Activated T-helper 1 cell treated with anti-CD3 and anti-CD28 coated beads, Interleukin-12 subunit alpha, Interleukin-12 subunit beta, Interleukin-2, Interleukin-4 antibody, amounts not matched to agents 30 ng/mL and 10 ng/mL and 1 ng/mL, durations not matched to agents 14 hours and 24 hours and 36 hours (primary cell): ENCODE measurements around the gene ATP9A. TPM values are rescaled to one million over a fixed set of nuclear protein-coding genes. Genes with fewer than 3 reads are reported as not detected.
"Not testable (repeated sequence)": the region's sequence is repeated elsewhere in the genome, so short reads cannot be mapped to it uniquely, and the experiment has no call there.

Source experiments
- DNase-seq: peaks from one replicate; pipeline ENCODE4 v3.0.0; 2021; ENCODE audit warnings: low spot score
- H3K27ac Mint-ChIP-seq: one replicate; pipeline ENCODE4 v1.8.0; 2021; ENCODE audit warnings: mild to moderate bottlenecking, mixed read lengths
- H3K27me3 Mint-ChIP-seq: one replicate; pipeline ENCODE4 v1.8.0; 2022; ENCODE audit warnings: mild to moderate bottlenecking, moderate library complexity, mixed read lengths; ENCODE audit not compliant: insufficient read depth
- H3K36me3 Mint-ChIP-seq: one replicate; pipeline ENCODE4 v1.8.0; 2021; ENCODE audit warnings: low read depth, mixed read lengths
- H3K4me1 Mint-ChIP-seq: one replicate; pipeline ENCODE4 v1.8.0; 2021; ENCODE audit warnings: low read depth, mixed read lengths
- H3K4me3 Mint-ChIP-seq: one replicate; pipeline ENCODE4 v1.8.0; 2021; ENCODE audit warnings: mild to moderate bottlenecking, moderate library complexity, mixed read lengths
- H3K9me3 Mint-ChIP-seq: one replicate; pipeline ENCODE4 v1.8.0; 2021; ENCODE audit warnings: mixed read lengths
- intact Hi-C: fragments of 100-400 bp; cut with micrococcal nuclease; formaldehyde crosslinking; loops from one replicate; pipeline ENCODE4 v1.15.1; 2024
- total RNA-seq: library from RNA; stranded (reverse); gene quantifications from 2 replicates; pipeline ENCODE4 v1.2.3, GENCODE V29; 2022

Gene ATP9A
- total RNA-seq, 1 donor from 2014 or later = 20.6 TPM

DNA sequence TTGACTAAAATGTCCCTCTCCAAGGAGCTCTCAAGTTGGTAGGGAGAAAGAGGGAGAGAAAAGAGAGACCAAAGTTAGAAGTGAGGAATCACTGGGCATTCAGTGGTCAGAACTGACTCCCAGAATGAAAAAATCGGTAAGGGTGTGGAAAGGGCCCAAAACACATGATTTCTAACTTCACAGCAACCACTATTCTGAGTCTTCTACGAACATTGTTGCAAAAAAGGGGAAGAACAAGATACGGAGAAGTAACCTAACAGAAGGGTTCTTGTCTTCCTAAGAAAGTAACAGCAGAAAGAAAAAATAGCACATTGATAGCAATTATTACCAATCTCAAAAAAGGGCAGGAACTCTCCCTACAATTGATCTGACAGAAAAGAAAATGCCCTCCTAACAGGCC lies 65.6 kb downstream of the ATP9A start:
- Mint-ChIP-seq H3K27ac (no peak overlapping the region), H3K27me3 (peaks cover 24% of the 10 kb centered on the region), H3K36me3 (peaks cover 2% of the 10 kb centered on the region), H3K9me3 (no peaks in the 10 kb centered on the region), H3K4me1 (peaks cover 36% of the 10 kb centered on the region), H3K4me3 (no peak overlapping the region)
- intact Hi-C loops = no loop called here
- DNase-seq = no peak

DNA sequence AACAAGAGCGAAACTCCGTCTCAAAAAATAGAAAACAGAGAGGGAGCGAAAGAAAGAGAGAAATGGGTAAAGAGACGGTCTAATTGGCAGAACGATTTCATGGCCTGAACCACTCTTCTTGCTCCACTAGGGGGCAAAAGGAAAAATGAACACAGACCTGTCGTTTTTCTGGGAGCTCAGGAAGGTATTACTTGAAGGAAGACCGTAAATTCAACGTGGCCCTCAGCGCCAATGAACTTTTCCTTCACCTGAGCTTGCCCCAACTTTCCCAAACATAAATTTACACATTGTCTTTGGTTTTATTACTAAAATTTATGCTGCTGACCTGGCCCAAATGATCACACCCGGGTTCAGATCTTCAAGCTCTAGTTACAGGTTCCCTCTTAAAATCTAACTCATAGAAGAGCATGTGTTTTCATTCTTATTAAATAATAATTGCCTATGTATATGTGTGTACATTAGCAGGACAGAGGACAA lies 67.3 kb downstream of the ATP9A start:
- Mint-ChIP-seq H3K4me1 (peaks cover 46% of the 10 kb centered on the region), H3K4me3 (no peak overlapping the region), H3K9me3 (no peaks in the 10 kb centered on the region), H3K27me3 (peaks cover 22% of the 10 kb centered on the region), H3K36me3 (peaks cover 3% of the 10 kb centered on the region), H3K27ac (no peak overlapping the region)
- intact Hi-C loops = loop anchor here (1.0 kb wide), 3 partner anchors 14 to 382 kb away; no protein-coding TSS in a partner anchor
- no peak for DNase-seq

DNA sequence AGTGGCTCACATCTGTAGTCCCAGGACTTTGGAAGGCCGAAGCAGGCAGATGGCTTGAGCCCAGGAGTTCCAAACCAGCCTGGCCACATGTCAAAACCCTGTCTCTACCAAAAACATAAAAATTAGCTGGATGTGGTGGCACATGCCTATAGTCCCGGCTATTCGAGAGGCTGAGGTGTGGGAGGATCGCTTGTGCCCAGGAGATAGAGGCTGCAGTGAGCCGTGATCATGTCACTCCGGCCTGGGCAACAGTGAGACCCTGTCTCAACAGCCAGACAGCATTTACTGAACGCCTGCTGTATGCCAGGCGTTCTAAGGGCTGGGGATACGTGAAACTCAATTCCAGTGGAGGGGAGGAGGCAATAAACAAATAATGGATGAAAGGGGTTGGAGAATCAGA lies 69.9 kb downstream of the ATP9A start:
- no peaks in the 10 kb centered on the region for H3K9me3 Mint-ChIP-seq
- peaks cover 16% of the 10 kb centered on the region for H3K27me3 Mint-ChIP-seq
- no peak overlapping the region for H3K4me3 Mint-ChIP-seq
- H3K36me3 Mint-ChIP-seq = peaks cover 6% of the 10 kb centered on the region
- intact Hi-C loops = no loop called here
- peaks cover 31% of the 10 kb centered on the region for H3K4me1 Mint-ChIP-seq
- no peak for DNase-seq
- no peak overlapping the region for H3K27ac Mint-ChIP-seq

DNA sequence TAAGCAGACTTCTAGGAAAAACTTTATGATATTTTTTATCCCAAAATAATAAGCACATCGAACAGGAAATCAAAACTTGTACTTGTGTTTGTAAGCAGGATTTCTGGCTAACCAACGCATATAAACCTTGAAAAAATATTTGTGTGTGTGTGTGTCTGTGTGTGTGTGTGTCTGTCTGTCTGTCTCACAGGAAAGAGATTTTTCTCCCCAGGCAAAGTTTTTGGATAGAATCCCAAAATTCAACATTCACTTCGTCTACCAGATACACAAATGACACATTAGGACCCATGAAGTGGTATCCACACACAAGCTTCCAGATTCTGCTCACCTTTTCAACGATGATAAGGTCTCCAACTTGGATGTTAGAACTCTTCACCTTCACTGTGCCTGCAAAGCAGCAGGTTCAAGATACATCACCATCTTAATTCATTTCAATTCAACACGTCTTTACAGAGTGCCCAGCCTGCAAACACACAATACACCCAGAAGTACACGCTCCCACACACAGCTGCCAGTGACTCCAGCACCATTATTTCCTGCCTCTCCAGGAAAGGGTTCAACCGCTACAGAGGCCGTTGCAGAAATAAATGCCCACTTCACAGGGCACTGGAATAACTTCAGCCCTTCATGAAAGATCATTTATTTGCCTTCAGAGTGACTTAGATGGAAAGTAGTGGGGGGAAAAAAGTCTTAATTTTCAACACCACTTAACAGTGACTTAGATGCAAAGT lies 70.9 kb downstream of the ATP9A start:
- intact Hi-C loops = no loop called here
- H3K36me3 Mint-ChIP-seq = peaks cover 6% of the 10 kb centered on the region
- peaks cover 13% of the 10 kb centered on the region for H3K27me3 Mint-ChIP-seq
- H3K4me1 Mint-ChIP-seq = peaks cover 24% of the 10 kb centered on the region
- H3K4me3 Mint-ChIP-seq = no peak overlapping the region
- DNase-seq = no peak
- H3K27ac Mint-ChIP-seq = no peak overlapping the region
- no peaks in the 10 kb centered on the region for H3K9me3 Mint-ChIP-seq

DNA sequence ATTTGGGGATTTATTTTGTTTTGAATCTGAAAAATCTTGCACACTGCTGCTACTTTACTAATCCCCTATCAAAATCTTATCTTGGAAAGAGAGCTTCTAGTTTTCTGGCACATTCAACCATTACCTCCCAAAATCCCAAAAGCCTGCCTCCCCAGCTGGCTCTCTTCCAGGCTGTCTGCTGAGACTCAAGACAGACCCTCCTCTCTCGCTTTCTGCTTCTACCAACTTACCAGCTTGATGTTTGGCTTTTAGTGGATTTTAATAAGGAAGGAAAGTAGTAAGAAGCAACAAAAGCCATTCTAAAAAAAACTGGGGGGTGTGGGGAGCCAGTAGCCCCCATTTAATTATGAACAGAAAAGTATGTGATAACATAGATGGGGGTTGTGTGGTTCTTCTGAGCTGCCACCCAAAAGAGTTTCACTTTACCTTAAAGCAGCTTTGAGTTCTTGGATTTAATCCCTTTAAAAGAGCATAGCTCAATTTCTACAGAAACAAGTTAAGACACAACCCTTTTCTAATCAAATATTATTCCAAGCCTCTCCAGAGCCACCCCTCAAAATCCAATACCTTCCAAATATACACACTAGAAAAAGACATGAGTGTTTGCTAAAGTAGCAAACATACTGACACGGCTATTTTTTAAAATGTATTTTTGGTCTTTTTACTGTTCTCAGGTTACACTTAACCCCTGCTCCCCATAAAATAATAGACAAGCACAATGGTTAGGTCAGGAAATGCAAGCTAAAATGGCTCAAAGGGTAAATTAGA lies 71.7 kb downstream of the ATP9A start:
- no peak overlapping the region for H3K4me3 Mint-ChIP-seq
- DNase-seq = no peak
- H3K4me1 Mint-ChIP-seq = peaks cover 23% of the 10 kb centered on the region
- H3K36me3 Mint-ChIP-seq = peaks cover 6% of the 10 kb centered on the region
- peaks cover 13% of the 10 kb centered on the region for H3K27me3 Mint-ChIP-seq
- H3K9me3 Mint-ChIP-seq = no peaks in the 10 kb centered on the region
- intact Hi-C loops = no loop called here
- H3K27ac Mint-ChIP-seq = no peak overlapping the region

DNA sequence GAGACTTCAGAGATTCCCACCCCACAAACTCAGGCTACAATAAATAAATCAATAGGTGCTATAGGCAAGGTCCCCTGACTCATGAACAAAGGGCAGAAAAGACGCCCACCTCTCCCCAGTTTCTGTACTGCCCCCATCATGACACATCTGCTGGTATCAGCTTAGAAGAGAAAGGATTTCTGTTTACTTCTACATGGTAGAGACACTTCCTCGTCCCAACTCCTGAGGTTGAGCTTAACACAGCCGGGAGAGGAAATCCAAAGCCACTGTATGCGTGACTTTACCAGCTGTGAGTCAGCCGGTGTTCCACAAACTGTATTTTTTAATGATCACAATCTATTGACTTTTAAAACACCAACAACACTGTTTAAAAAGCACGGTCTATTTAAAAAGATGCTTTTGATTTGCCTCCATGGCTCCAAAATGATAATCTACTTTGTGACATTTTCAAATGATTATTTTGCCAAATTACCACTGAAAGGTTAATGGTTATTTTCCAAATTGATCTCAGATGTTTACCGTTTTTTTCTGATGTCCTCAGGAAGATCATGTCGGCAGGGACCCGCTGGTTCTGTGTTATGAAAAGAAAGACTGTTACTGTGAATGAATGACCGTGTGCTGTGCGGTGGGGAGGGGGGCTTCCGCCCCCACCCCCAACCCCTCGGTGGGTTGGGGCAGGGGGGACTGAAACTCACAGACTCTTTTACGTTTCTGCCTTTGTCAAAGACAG lies 72.5 kb downstream of the ATP9A start:
- H3K27me3 Mint-ChIP-seq = peaks cover 13% of the 10 kb centered on the region
- no peaks in the 10 kb centered on the region for H3K9me3 Mint-ChIP-seq
- intact Hi-C loops = no loop called here
- H3K4me1 Mint-ChIP-seq = peaks cover 23% of the 10 kb centered on the region
- no peak for DNase-seq
- peak overlapping the region; percentile 52 for H3K27ac Mint-ChIP-seq
- peaks cover 4% of the 10 kb centered on the region for H3K36me3 Mint-ChIP-seq
- peak overlapping the region; percentile 37 for H3K4me3 Mint-ChIP-seq

DNA sequence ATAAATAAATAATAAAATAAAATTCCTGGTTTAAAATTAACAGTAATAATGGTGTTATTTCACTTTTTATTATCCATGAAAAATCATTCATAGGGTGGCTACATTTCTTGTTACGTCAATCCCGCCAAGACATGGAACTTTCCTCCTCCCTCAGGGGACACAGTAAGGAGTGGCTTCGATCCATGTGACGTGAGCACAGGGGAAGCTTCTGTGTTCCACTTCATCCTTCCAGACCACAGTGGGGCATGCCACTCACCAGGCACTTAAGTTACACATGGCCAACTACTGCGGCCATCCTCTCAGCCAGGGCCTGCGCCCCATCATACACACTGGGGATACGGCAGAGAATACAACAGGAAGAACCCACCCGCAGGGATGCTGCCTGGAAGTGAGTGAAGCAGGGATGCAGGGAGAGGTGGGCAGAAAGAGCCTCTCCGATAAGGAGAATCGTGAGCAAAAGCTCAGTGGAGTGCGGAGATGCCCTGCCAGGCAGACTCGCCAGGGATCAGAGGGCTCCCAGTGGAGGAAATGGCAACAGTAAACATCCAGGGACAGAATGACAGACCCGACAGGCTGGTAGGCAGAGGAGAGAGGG lies 75.3 kb downstream of the ATP9A start:
- no peak for DNase-seq
- Mint-ChIP-seq H3K36me3 (peaks cover 4% of the 10 kb centered on the region), H3K9me3 (no peaks in the 10 kb centered on the region), H3K27ac (no peak overlapping the region), H3K4me1 (peaks cover 23% of the 10 kb centered on the region), H3K4me3 (no peak overlapping the region), H3K27me3 (peaks cover 7% of the 10 kb centered on the region)
- intact Hi-C loops = no loop called here

DNA sequence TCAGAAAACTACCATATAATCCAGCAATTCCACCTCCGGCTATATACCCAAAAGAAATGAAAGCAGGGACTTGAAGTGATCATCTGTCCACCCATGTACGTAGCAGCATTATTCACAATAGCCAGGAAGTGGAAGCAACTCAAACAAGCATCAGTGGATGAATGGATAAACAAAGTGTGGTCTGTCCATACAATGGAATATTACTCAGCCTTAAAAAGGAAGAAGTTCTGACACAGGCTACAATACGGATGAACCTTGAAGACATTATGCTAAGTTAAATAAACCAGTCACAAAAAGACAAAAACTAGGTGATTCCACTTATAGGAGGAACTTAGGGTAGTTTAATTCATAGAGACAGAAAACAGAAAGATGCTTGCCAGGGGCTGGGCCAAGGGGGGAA lies 76.5 kb downstream of the ATP9A start:
- no peaks in the 10 kb centered on the region for H3K9me3 Mint-ChIP-seq
- no peak overlapping the region for H3K27ac Mint-ChIP-seq
- H3K4me3 Mint-ChIP-seq = no peak overlapping the region
- DNase-seq = no peak
- intact Hi-C loops = no loop called here
- peaks cover 14% of the 10 kb centered on the region for H3K4me1 Mint-ChIP-seq
- peaks cover 4% of the 10 kb centered on the region for H3K36me3 Mint-ChIP-seq
- peaks cover 3% of the 10 kb centered on the region for H3K27me3 Mint-ChIP-seq

DNA sequence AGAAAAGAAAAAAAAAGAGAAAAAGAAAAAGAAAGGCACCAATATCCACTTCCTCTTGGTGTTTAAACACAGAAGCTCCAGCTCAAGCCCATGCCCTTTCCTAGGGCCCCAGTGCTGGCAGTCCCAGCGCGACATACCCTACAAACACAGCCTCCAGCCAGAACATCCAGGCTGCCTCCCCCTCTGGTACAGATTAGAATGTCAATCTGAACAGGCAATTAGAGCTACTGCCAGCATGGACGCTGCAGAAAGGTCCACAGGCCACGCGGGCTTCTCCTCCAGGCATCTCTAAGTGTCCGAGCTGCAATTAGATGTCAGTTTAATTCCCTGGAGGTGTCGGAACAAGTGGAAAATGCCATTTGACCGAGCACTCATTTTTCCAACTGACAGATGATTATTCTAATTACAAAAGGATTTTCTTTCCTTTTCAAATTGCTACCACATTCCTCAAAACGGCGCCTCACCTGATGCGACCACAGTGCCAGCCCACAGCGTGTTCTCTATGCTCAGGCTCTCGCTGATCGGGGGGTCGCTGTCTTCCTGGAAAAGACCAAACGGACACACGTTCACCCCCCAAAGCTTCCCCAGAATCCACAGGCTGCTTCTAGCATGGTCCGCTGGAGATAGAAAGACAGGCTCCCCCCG lies 79.5 kb downstream of the ATP9A start:
- no peaks in the 10 kb centered on the region for H3K9me3 Mint-ChIP-seq
- H3K27ac Mint-ChIP-seq = no peak overlapping the region
- H3K4me1 Mint-ChIP-seq = no peaks in the 10 kb centered on the region
- no peak overlapping the region for H3K4me3 Mint-ChIP-seq
- no peaks in the 10 kb centered on the region for H3K36me3 Mint-ChIP-seq
- intact Hi-C loops = no loop called here
- DNase-seq = no peak
- H3K27me3 Mint-ChIP-seq = no peaks in the 10 kb centered on the region

DNA sequence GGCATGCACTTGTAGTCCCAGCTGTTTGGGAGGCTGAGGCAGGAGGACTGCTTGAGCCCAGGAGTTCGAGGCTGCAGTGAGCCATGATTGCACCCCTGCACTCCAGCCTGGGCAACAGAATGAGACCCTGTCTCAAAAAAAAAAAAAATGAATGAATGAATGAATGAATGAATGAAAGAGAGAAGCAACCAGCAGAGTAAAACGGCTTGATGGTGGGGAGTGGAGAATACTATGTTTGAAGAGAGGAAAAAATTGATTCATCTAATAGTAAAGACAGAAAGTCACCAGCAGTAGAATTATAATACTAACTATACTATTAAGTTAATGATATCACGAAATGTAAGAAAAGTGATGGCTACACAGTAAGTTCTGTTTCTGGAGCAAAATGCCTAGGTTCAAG lies 80.6 kb downstream of the ATP9A start:
- intact Hi-C loops = no loop called here
- DNase-seq = no peak
- no peak overlapping the region for H3K27ac Mint-ChIP-seq

DNA sequence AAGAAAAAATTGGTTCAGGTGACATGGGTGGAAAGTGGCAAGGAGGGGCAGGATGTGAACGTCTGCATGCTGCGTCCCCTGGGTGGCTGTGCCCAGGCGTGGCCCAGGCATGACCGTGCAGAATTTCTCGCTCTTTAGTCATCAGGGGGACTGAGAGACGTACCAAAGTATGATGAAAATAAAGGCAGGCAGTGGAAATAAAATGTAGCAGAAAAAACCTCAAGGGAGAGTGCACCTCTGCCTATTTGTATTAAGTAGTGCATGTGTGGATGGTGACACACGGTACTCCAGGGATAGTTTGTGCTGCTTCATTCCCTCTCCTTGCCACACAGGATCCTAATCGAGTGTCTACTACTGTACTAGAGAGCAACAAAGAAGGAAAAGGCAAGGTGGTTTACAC lies 81.1 kb downstream of the ATP9A start:
- Mint-ChIP-seq H3K27ac (no peak overlapping the region), H3K36me3 (no peaks in the 10 kb centered on the region), H3K9me3 (no peaks in the 10 kb centered on the region), H3K27me3 (no peaks in the 10 kb centered on the region), H3K4me3 (no peak overlapping the region), H3K4me1 (no peaks in the 10 kb centered on the region)
- DNase-seq = no peak
- intact Hi-C loops = no loop called here

More for the DNA sequence above, 80.6 kb downstream of the ATP9A start:
- Mint-ChIP-seq H3K36me3 (no peaks in the 10 kb centered on the region), H3K9me3 (no peaks in the 10 kb centered on the region), H3K4me3 (no peak overlapping the region), H3K4me1 (no peaks in the 10 kb centered on the region), H3K27me3 (no peaks in the 10 kb centered on the region)

DNA sequence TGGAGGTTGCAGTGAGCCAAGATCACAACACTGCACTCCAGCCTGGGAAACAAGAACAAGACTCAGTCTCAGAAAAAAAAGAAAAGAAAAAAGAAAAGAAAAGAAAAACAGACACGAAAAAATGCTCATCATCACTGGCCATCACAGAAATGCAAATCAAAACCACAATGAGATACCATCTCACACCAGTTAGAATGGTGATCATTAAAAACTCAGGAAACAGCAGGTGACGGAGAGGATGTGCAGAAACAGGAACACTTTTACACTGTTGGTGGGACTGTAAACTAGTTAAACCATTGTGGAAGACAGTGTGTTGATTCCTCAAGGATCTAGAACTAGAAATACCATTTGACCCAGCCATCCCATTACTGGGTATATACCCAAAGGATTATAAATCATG lies 82.7 kb downstream of the ATP9A start:
- H3K4me1 Mint-ChIP-seq, DNase-seq, H3K36me3 Mint-ChIP-seq, H3K9me3 Mint-ChIP-seq, H3K27ac Mint-ChIP-seq, H3K27me3 Mint-ChIP-seq, intact Hi-C loops, H3K4me3 Mint-ChIP-seq: not testable (repeated sequence)
